ENCODE measurements around the gene B4GALNT1.

The B4GALNT1 gene

GRCh38 chr12:57641699-57642442, 8.9 kb upstream of the B4GALNT1 start:
- no peak for ATAC-seq
- no peak for TF ChIP-seq ZFP30 (CRISPR knock-in tag; IDR thresholded peaks at IDR 0.05)
- TF ChIP-seq TOX (CRISPR knock-in tag; IDR thresholded peaks at IDR 0.05; ENCODE audit: borderline replicate concordance), result no peak
- TF ChIP-seq CREB5 (CRISPR knock-in tag; IDR thresholded peaks at IDR 0.05; ENCODE audit: low read depth), result no peak
- no peak for TF ChIP-seq POU6F1 (CRISPR knock-in tag; IDR thresholded peaks at IDR 0.05; ENCODE audit: borderline replicate concordance, low read depth)
- no peak for TF ChIP-seq PATZ1 (CRISPR knock-in tag; IDR thresholded peaks at IDR 0.05; ENCODE audit: borderline replicate concordance)
- TF ChIP-seq ZFP3 (CRISPR knock-in tag; IDR thresholded peaks at IDR 0.05), result no peak
- TF ChIP-seq ZNF70 (CRISPR knock-in tag; IDR thresholded peaks at IDR 0.05), result no peak
- no peak for TF ChIP-seq CSRNP3 (CRISPR knock-in tag; IDR thresholded peaks at IDR 0.05)
- no peak for TF ChIP-seq CSDC2 (CRISPR knock-in tag; IDR thresholded peaks at IDR 0.05)
- no peak for TF ChIP-seq GLIS3 (CRISPR knock-in tag; IDR thresholded peaks at IDR 0.05)

GRCh38 chr12:57640175-57641042, 7.4 kb upstream of the B4GALNT1 start:
- no peak for ATAC-seq
- TF ChIP-seq ZFP3 (CRISPR knock-in tag; IDR thresholded peaks at IDR 0.05) (no peak), PATZ1 (CRISPR knock-in tag; IDR thresholded peaks at IDR 0.05; ENCODE audit: borderline replicate concordance) (no peak), CSRNP3 (CRISPR knock-in tag; IDR thresholded peaks at IDR 0.05) (no peak), TCF4 (CRISPR knock-in tag; IDR thresholded peaks at IDR 0.05; ENCODE audit: borderline replicate concordance) (no peak), TOX (CRISPR knock-in tag; IDR thresholded peaks at IDR 0.05; ENCODE audit: borderline replicate concordance) (no peak), RARB (CRISPR knock-in tag; IDR thresholded peaks at IDR 0.05) (no peak), BACH2 (CRISPR knock-in tag; IDR thresholded peaks at IDR 0.05; ENCODE audit: borderline replicate concordance) (no peak), ISL1 (CRISPR knock-in tag; IDR thresholded peaks at IDR 0.05) (no peak), ARNTL (CRISPR knock-in tag; IDR thresholded peaks at IDR 0.05; ENCODE audit: borderline replicate concordance, low read depth) (no peak), SNAI2 (CRISPR knock-in tag; IDR thresholded peaks at IDR 0.05) (no peak), ZNF70 (CRISPR knock-in tag; IDR thresholded peaks at IDR 0.05) (no peak), CREB5 (CRISPR knock-in tag; IDR thresholded peaks at IDR 0.05; ENCODE audit: low read depth) (no peak), ESRRG (CRISPR knock-in tag; IDR thresholded peaks at IDR 0.05) (no peak), POU6F1 (CRISPR knock-in tag; IDR thresholded peaks at IDR 0.05; ENCODE audit: borderline replicate concordance, low read depth) (no peak), GLIS3 (CRISPR knock-in tag; IDR thresholded peaks at IDR 0.05) (no peak)
